Colonic mucosa (tissue), 4 donors: ENCODE data around the gene SART3. TPM values are rescaled to one million over a fixed set of nuclear protein-coding genes. Genes with fewer than 3 reads are reported as not detected.
A peak's percentile ranks its signal among the peaks of the same experiment; 100 is the strongest.
"Not testable (repeated sequence)": the region's sequence is repeated elsewhere in the genome, so short reads cannot be mapped to it uniquely, and the experiment has no call there.

Experiments
- DNase-seq: peaks from one replicate; pipeline ENCODE4 v3.0.0-alpha.2; 2020
- H3K27ac ChIP-seq: fragments of 200-600 bp; one replicate; pipeline ENCODE4 v1.8.0; 2021
- H3K27me3 ChIP-seq: fragments of 200-600 bp; one replicate; pipeline ENCODE4 v1.8.0; 2021
- H3K36me3 ChIP-seq: fragments of 200-600 bp; one replicate; pipeline ENCODE4 v1.8.0; 2021
- H3K4me1 ChIP-seq: fragments of 200-600 bp; one replicate; pipeline ENCODE4 v1.8.0; 2021; ENCODE audit warnings: mild to moderate bottlenecking
- H3K4me3 ChIP-seq: fragments of 200-600 bp; one replicate; pipeline ENCODE4 v1.8.0; 2021
- H3K9ac ChIP-seq, 2 donors: one replicate each; pipeline ENCODE4 v1.7.0; 2013; ENCODE audit warnings: control low read depth in 2 of 2, low read depth in 2 of 2, low read length in 2 of 2
- H3K9me3 ChIP-seq: fragments of 200-600 bp; one replicate; pipeline ENCODE4 v1.8.0; 2021
- intact Hi-C: fragments of 100-400 bp; cut with DNase I; formaldehyde crosslinking; loops from one replicate; pipeline ENCODE4 v1.14.1; 2022
- total RNA-seq, 2 donors: library from RNA; stranded (reverse); fragmentation: NEBNext Ultra II Directional in 1 of 2; extraction: Animal tissue kit (Norgen Biotek cat#: 25700) in 1 of 2; gene quantifications; one replicate each; pipeline ENCODE4 v1.2.1, GENCODE V29; 2021
- TF ChIP-seq, protein P1 (sequence below): fragments of 200-600 bp; IDR thresholded peaks from one replicate; pipeline ENCODE4 v1.8.0; 2022; ENCODE audit warnings: antibody characterized with exemption, mild to moderate bottlenecking
- donor health status: healthy.
- donor health status: DM: no; HTN: no; CAD: no.
- donor health status: DM: no; HTN: no; CAD: no.

Gene SART3
- total RNA-seq, 2 donors from 2014 or later, result 41.1 to 64.9 TPM

DNA sequence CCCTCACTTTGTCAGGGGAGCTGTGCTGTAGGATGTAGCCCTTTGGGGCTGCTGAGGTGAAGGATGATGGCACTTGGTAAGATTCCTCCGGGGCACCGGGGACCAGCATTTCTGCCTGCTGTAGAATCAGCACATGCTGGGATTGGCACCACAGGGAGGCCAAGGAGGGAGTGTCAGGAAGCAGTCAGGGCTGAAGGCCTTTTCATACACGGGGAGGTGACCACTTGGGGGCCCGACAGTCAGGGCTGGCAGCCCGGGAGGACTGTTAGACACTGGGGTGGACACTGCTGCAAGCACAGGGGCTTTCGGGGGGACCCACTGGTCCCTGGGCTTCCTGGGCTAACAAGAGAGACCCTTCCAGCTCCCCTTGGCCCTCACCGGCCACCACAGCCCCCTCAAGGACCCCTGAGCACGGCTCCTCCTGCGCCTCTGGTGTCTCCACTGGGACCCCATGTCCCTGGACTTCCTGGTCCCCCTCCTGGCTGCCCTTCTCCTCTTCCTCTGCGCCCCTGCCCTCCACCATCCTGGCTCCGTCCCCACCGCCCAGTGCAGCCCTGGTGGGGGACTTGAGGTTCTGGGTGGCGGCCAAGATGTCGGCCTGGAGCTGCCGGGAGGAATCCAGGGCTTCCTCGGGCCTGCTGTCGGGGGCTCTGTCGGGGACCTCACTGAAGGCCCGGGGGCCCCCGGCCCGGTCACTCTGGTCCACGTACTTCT lies 30.5 kb upstream of the SART3 start:
- TF ChIP-seq, protein P1, sequence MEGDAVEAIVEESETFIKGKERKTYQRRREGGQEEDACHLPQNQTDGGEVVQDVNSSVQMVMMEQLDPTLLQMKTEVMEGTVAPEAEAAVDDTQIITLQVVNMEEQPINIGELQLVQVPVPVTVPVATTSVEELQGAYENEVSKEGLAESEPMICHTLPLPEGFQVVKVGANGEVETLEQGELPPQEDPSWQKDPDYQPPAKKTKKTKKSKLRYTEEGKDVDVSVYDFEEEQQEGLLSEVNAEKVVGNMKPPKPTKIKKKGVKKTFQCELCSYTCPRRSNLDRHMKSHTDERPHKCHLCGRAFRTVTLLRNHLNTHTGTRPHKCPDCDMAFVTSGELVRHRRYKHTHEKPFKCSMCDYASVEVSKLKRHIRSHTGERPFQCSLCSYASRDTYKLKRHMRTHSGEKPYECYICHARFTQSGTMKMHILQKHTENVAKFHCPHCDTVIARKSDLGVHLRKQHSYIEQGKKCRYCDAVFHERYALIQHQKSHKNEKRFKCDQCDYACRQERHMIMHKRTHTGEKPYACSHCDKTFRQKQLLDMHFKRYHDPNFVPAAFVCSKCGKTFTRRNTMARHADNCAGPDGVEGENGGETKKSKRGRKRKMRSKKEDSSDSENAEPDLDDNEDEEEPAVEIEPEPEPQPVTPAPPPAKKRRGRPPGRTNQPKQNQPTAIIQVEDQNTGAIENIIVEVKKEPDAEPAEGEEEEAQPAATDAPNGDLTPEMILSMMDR, result no peak
- Histone ChIP-seq H3K27ac (no peak overlapping the region), H3K4me3 (no peak overlapping the region), H3K27me3 (no peaks in the 10 kb centered on the region), H3K36me3 (no peaks in the 10 kb centered on the region), H3K9me3 (no peaks in the 10 kb centered on the region), H3K9ac (no peak overlapping the region), H3K4me1 (no peaks in the 10 kb centered on the region)
- intact Hi-C loops, result no loop called here
- no peak for DNase-seq

DNA sequence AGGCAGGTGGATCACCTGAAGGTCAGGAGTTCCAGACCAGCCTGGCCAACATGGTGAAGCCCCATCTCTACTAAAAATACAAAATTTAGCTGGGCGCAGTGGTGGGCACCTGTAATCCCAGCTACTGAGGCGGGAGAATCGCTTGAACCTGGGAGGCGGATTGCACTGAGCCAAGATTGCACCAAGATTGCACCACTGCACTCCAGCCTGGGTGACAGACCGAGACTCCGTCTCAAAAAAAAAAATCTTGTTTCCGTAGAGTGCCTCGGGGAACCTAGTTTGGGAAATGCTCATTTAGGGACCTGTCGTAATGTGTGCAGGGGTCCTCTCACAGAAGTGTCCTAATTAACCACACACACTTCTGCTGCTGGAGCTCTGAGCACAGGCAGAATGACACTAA lies 29.5 kb upstream of the SART3 start:
- H3K9ac ChIP-seq, intact Hi-C loops, H3K36me3 ChIP-seq, H3K27me3 ChIP-seq, DNase-seq, H3K27ac ChIP-seq, H3K4me1 ChIP-seq, H3K9me3 ChIP-seq, H3K4me3 ChIP-seq: not testable (repeated sequence)

DNA sequence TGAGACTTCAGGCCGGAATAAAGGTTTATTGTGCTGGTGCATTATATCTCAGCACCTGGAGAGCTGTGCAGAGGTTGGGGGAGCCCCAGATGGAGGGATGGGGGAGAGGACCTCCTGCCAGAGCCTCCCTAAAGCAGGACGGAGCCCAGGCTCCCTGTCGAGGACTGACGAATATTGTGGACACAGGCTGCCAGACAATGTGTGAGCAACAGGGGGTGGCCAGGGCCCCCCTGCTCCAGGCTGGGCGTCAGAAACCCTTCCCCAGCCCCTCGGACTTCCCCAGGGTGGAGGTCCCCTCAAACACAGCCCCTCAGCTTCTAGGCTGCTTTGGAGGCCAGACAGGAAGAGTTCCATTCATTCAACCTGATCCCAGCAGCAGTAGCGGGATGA lies 28.9 kb upstream of the SART3 start:
- Histone ChIP-seq H3K9me3 (no peaks in the 10 kb centered on the region), H3K36me3 (no peaks in the 10 kb centered on the region), H3K4me1 (no peaks in the 10 kb centered on the region), H3K4me3 (no peak overlapping the region), H3K9ac (no peak overlapping the region), H3K27ac (no peak overlapping the region), H3K27me3 (no peaks in the 10 kb centered on the region)
- TF ChIP-seq, protein P1, result no peak
- DNase-seq, result no peak
- intact Hi-C loops, result no loop called here

DNA sequence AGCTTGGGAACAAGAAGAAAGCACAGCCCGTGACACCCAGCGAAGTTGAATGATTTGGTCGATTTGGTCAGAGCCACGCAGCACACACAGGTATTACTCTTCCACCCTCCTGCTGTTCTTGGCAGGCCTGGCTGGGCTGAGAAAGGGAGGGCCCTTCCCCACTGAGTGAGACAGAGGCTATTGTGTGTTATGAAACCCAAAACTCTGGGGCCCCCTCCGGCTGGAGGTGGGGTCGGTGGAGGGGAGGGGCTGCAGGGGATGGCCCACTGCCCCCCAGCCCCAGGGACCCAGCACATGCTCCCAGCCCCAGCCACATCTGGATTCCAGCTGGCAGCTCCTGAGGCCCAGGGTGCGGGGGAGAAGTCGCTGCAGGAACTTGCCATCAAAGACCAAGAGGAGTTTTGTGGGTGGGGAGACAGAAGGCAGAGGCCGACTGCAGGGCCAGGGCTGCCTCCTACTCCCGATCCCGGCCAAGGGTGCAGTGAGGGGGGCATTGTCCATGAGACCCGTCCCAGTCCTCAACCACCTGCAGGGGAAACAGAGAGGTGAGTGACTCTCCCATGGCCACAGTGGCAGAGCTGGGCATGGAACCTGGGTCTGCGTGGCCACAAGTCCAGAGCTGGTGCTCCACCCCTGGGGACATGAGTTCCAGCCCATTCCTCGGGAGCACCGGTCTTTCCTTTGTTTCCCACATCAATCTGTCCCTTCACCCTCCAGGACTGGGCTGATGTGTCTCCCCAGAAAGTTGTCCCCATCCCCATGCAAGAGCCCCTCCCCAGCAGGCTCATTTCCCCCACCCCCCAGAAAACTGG lies 28.3 kb upstream of the SART3 start:
- no peak overlapping the region for H3K27ac ChIP-seq
- H3K9ac ChIP-seq, result peak overlapping the region in 1 of 2 donors; percentile 24
- H3K36me3 ChIP-seq, result no peaks in the 10 kb centered on the region
- DNase-seq, result no peak
- no peaks in the 10 kb centered on the region for H3K9me3 ChIP-seq
- TF ChIP-seq, protein P1, result no peak
- H3K4me1 ChIP-seq, result no peaks in the 10 kb centered on the region
- H3K4me3 ChIP-seq, result no peak overlapping the region
- intact Hi-C loops, result no loop called here
- H3K27me3 ChIP-seq, result no peaks in the 10 kb centered on the region

DNA sequence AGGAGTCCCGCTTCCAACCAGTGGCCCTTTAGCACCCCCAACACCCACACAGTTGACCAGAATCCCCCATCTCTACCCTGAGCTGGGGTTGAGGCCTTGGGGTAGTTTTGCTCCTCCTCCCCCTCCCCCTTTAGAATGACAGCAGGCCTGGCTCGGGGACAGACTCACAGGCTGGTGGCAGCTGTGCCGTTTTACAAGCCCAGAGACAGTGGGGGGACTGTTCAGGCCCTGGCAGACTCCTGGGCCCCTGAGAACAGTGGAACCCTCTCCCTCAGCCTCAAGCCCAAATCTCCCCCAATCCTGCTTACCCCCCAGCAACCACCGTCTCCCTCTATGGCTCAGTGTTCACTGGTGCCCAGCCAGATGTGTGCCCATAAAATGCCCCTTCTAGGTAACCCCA lies 26.9 kb upstream of the SART3 start:
- H3K9ac ChIP-seq, result no peak overlapping the region
- H3K4me3 ChIP-seq, result no peak overlapping the region
- TF ChIP-seq, protein P1, result no peak
- H3K4me1 ChIP-seq, result no peaks in the 10 kb centered on the region
- no peak for DNase-seq
- intact Hi-C loops, result no loop called here
- no peaks in the 10 kb centered on the region for H3K27me3 ChIP-seq
- no peak overlapping the region for H3K27ac ChIP-seq
- H3K36me3 ChIP-seq, result no peaks in the 10 kb centered on the region
- no peaks in the 10 kb centered on the region for H3K9me3 ChIP-seq

DNA sequence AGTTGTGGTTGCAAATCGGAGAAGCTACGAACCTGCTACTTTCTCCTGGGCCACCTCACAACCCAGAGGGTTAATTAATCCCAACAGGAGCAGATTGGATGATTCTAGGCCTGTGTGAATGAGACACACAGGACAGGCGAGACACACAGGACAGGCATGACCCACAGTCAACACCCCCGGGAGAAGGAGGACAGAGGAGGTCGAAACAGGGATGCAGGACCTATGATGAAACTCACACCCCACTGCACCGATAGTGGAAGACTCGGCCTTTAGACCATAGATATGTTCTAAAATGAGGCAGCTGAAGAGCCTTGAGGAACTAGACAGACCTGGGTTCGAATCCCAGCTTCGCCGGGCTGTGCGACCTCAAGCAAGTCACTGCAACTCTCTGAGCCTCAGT lies 25.3 kb upstream of the SART3 start:
- Histone ChIP-seq H3K9me3 (no peaks in the 10 kb centered on the region), H3K4me3 (no peak overlapping the region), H3K36me3 (no peaks in the 10 kb centered on the region), H3K9ac (no peak overlapping the region), H3K4me1 (no peaks in the 10 kb centered on the region), H3K27me3 (no peaks in the 10 kb centered on the region), H3K27ac (no peak overlapping the region)
- intact Hi-C loops, result no loop called here
- TF ChIP-seq, protein P1, result no peak
- DNase-seq, result no peak
